Psoas muscle (tissue), 8 donors: ENCODE results near the gene RASGRF2. TPM values are rescaled to one million over a fixed set of nuclear protein-coding genes. Genes with fewer than 3 reads are reported as not detected.

Experiments
- ATAC-seq, 4 donors: fragments of 200-7000 bp; cut with Tn5 transposase; one replicate each; pipeline ENCODE4 v1.9.1; 2020; ENCODE audit warnings: moderate library complexity in 3 of 4, mild to moderate bottlenecking in 2 of 4
- DNase-seq, 2 donors: peaks; one replicate each; pipeline ENCODE4 v3.0.0-alpha.2; 2020
- H3K27ac ChIP-seq: fragments of 200-600 bp; one replicate; pipeline ENCODE4 v1.8.0; 2022
- H3K27me3 ChIP-seq, 3 donors: fragments of 200-600 bp in 1 of 3; one replicate each; pipeline versions ENCODE4 v1.6.1 to v1.8.0; 2013 to 2022; ENCODE audit warnings: low read length in 2 of 3, mild to moderate bottlenecking in 2 of 3, moderate library complexity in 1 of 3; ENCODE audit not compliant: insufficient read depth in 3 of 3
- H3K36me3 ChIP-seq, 2 donors: fragments of 200-600 bp in 1 of 2; one replicate each; pipeline versions ENCODE4 v1.6.1 to v1.8.0; 2013 to 2022; ENCODE audit warnings: low read depth in 1 of 2, mild to moderate bottlenecking in 1 of 2, moderate library complexity in 1 of 2; ENCODE audit not compliant: insufficient read depth in 1 of 2
- H3K4me1 ChIP-seq: fragments of 200-600 bp; one replicate; pipeline ENCODE4 v1.8.0; 2022
- H3K4me3 ChIP-seq: fragments of 200-600 bp; one replicate; pipeline ENCODE4 v1.8.0; 2022; ENCODE audit warnings: mild to moderate bottlenecking
- H3K9me3 ChIP-seq: fragments of 200-600 bp; one replicate; pipeline ENCODE4 v1.8.0; 2022
- WGBS, 3 donors: extraction: QIAGEN DNeasy Blood & Tissue Kit; methylation state at CpG; one replicate each; pipeline versions ENCODE4 v1.1.6 to v1.1.7; 2013; 5-methylcytosine and 5-hydroxymethylcytosine counted together
- intact Hi-C, 2 donors: fragments of 100-400 bp; cut with DNase I; formaldehyde crosslinking; loops; one replicate each; pipeline versions ENCODE4 v1.11.0 to v1.14.2; 2022
- polyA plus RNA-seq, 3 donors: library from polyadenylated mRNA; stranded (reverse); fragments of 200-250 nt; gene quantifications; one replicate each; pipeline ENCODE4 v1.2.3, GENCODE V29; 2013
- total RNA-seq, 4 donors: library from RNA; stranded (reverse); fragmentation: NEBNext Ultra II Directional in 2 of 4; extraction: Animal tissue kit (Norgen Biotek cat#: 25700) in 2 of 4; gene quantifications; one replicate each; pipeline versions ENCODE4 v1.2.1 to v1.2.4, GENCODE V29; 2021 to 2023
- TF ChIP-seq, protein P1 (sequence below): fragments of 200-600 bp; IDR thresholded peaks from one replicate; pipeline ENCODE4 v1.8.0; 2022; ENCODE audit warnings: antibody characterized with exemption
- donor health status: healthy with polysubstance abuse.
- donor health status: DM: no; HTN: no; CAD: no; lungs with moderate emphysema.
- donor health status: Bipolar disorder and iron deficiency.
- donor health status: healthy.
- donor health status: DM: yes; HTN: yes; CAD: no.
- donor health status: DM: no; HTN: no; CAD: no.
- donor health status: DM: no; HTN: no; CAD: no.
- donor health status: DM: yes; HTN: yes; CAD: no.

The RASGRF2 gene
- total and polyA plus RNA-seq, 7 donors = 2.0 to 6.2 (median 3.2) TPM

DNA sequence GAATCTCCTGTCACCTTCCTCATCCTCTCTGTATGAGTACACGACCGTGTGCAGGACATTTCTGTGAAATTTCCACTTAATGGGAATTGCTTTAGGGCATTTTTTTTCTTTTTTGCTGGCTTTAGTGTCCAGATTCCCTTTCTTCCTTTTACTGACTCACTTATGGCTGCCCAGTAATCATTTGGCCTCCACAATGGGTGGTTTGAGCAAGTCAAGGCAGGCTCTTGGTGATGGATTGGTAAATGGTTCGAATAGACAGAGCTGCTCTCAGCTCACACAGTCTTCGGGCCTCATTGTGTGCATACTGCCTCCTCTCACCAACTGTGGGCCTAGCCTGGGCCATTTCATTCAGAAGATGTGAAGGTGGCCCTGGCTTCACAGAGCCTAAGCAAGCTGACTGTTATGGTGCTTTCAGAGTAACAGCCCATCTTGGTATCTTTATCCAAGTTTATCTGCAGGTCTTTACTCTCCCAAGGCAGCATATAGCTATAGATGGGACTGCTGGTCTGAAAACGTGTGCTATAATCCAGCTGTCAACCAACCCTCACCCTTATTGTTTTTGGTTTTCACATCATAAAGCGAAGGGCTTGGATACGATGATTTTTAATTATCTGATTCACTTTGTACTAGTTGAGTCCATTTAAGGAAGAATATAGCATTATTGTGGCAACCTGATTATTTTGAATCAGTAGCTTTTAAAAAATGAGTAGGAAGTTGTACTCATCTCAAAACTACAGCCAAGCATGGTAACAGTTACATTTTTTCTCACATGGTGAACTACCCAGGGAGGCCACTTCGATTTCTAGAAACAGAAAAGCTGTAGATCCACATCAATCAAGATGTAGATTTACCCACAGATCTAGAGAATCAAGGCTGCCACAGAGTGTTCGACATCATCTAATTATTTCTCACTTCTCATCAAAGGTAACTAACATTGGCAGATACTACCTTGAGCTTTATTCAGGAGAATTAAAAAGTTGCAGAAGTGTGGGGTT, 222.5 kb downstream of the RASGRF2 start:
- Histone ChIP-seq H3K4me1 (no peaks in the 10 kb centered on the region), H3K4me3 (no peak overlapping the region), H3K27ac (no peak overlapping the region), H3K27me3 (peaks cover 0 to 2% (median 0%) of the 10 kb centered on the region in 3 donors), H3K36me3 (no peaks in the 10 kb centered on the region), H3K9me3 (no peaks in the 10 kb centered on the region)
- ATAC-seq (no peak), DNase-seq (no peak)
- TF ChIP-seq, protein P1, sequence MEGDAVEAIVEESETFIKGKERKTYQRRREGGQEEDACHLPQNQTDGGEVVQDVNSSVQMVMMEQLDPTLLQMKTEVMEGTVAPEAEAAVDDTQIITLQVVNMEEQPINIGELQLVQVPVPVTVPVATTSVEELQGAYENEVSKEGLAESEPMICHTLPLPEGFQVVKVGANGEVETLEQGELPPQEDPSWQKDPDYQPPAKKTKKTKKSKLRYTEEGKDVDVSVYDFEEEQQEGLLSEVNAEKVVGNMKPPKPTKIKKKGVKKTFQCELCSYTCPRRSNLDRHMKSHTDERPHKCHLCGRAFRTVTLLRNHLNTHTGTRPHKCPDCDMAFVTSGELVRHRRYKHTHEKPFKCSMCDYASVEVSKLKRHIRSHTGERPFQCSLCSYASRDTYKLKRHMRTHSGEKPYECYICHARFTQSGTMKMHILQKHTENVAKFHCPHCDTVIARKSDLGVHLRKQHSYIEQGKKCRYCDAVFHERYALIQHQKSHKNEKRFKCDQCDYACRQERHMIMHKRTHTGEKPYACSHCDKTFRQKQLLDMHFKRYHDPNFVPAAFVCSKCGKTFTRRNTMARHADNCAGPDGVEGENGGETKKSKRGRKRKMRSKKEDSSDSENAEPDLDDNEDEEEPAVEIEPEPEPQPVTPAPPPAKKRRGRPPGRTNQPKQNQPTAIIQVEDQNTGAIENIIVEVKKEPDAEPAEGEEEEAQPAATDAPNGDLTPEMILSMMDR = no peak
- 84 to 92% (median 84%) methylated on average over 9 of the region's 9 CpGs for WGBS, 3 donors
- intact Hi-C loops = no loop called here

DNA sequence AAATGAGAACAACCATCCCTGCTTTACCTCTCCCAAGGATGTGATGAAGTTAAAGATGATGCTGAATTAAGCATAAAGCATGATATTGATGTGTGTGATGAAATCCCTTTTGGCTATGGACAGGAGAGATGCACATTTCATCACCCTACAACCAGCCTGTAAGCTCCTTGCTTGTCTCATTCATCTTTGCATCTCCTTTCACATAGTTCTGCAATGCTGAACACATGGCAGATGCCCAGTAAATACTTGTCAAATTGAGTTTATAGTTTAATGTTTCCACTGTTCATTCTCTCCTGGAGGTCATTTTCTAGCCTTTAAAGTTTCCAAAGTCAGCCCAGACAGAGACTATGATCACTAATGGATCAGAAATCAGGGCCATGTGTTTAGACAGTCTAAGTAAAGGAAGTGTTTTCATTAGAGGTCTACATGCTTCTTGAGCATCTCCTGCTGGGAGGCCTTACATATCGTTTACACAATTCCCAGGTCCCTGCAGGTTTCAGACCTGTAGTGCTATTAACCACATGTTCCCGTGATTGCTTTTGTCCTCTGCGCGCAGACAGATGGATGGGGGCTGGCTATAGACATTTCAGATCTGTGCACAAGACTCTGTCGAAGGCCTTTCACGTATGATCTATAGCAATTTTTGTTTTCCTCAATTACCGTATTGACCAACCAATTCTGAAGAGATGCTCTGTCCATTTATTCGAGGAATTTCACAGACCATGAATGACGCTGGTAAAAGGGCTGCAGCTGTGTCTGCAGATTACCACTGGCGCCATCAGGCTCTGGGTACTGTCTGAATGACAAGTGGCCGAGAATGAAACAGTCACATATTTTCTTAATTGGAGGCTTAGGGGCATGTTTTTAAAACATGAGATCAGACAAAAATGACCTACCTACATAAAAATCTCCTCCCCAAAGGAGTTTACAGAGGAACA, 223.9 kb downstream of the RASGRF2 start:
- no peaks in the 10 kb centered on the region for H3K9me3 ChIP-seq
- peaks cover 0 to 2% (median 0%) of the 10 kb centered on the region in 3 donors for H3K27me3 ChIP-seq
- WGBS, 3 donors = 59 to 72% (median 61%) methylated on average over 11 of the region's 11 CpGs
- ATAC-seq (no peak), DNase-seq (no peak)
- no peaks in the 10 kb centered on the region for H3K36me3 ChIP-seq
- H3K4me1 ChIP-seq = no peaks in the 10 kb centered on the region
- TF ChIP-seq, protein P1 = no peak
- intact Hi-C loops = no loop called here
- no peak overlapping the region for H3K27ac ChIP-seq
- no peak overlapping the region for H3K4me3 ChIP-seq

DNA sequence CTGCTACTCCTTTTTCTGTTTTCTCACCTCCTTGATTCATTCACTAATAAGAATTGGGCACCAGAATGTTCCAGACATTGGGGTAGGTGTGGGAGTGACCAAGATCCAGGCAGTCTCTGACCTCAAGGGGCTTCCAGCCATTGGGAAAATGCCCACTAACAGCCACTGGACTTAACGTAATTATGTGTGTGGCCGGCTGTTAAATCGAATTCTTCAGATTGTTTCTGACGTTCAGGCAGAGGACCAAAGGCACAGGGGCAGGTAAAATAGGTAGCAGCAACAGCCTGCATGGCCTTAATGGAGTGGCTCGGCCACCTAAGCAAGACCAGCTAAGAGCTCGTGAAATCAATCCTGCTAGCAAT, 224.6 kb downstream of the RASGRF2 start:
- Histone ChIP-seq H3K4me1 (no peaks in the 10 kb centered on the region), H3K36me3 (no peaks in the 10 kb centered on the region), H3K27ac (no peak overlapping the region), H3K27me3 (peaks cover 0 to 2% (median 0%) of the 10 kb centered on the region in 3 donors), H3K4me3 (no peak overlapping the region), H3K9me3 (no peaks in the 10 kb centered on the region)
- 66 to 80% (median 68%) methylated on average over 6 of the region's 6 CpGs for WGBS, 3 donors
- intact Hi-C loops = no loop called here
- no peak for ATAC-seq
- TF ChIP-seq, protein P1 = no peak
- no peak for DNase-seq

DNA sequence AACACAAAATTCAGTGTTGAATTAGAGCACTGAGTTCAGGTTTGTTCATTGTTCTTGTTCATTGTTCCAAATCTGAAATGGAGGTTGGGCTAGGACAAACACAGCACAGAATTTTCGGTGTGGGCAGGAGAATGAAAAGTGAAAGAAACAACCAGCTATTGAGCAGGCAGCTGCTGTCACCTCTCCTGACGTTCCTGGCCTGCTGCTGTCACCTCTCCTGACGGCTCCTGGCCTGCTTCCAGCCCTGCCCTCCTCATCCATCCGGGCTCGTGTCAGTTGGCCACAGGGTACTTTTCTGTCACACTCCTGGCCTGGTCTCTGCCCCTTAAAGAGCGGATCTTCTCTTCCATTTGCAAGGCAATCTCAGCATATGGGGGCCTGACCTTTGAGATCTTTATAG, 227.7 kb downstream of the RASGRF2 start:
- H3K27me3 ChIP-seq = peaks cover 0 to 2% (median 0%) of the 10 kb centered on the region in 3 donors
- no peak overlapping the region for H3K27ac ChIP-seq
- intact Hi-C loops = no loop called here
- H3K9me3 ChIP-seq = no peaks in the 10 kb centered on the region
- no peak overlapping the region for H3K4me3 ChIP-seq
- H3K36me3 ChIP-seq = no peaks in the 10 kb centered on the region
- peak in 1 of 4 donors; percentile 63 for ATAC-seq
- WGBS, 3 donors = 23 to 29% (median 26%) methylated on average over 6 of the region's 6 CpGs
- TF ChIP-seq, protein P1 = no peak
- DNase-seq = peak in 1 of 2 donors; percentile 30
- no peaks in the 10 kb centered on the region for H3K4me1 ChIP-seq
